SHP77 (cell line): ENCODE results near the gene IFNA16.
"Not testable (repeated sequence)": the region's sequence is repeated elsewhere in the genome, so short reads cannot be mapped to it uniquely, and the experiment has no call there.

Source experiments
- DNase-seq, 2 experiments: peaks; one replicate each; lab custom pipeline; 2025; lab: John Stamatoyannopoulos, UW

The IFNA16 gene

DNA sequence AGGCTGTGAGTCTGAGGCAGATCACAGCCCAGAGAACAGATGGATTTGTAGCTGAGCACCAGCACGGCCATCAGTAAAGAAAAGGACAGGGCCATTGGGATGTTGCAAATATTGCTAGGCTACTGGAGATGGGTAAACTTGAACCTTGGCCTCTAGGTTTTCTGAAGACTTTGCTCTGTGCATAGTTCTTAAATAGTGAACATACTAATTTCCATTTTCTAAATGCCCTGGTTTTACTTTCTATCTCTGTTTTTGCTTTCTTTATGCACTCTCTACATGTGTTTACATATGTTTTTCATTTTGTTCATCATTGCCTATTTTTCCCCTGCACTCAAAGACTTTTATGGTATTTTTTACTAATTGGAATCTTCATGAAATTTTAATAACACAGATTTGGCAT lies at the start of gene IFNA16:
IFNA16 (minus strand) TSS at position 101 of the 400 bp plus-strand sequence; CDS start at position 95, 6 bp downstream.
- not testable (repeated sequence) for DNase-seq

DNA sequence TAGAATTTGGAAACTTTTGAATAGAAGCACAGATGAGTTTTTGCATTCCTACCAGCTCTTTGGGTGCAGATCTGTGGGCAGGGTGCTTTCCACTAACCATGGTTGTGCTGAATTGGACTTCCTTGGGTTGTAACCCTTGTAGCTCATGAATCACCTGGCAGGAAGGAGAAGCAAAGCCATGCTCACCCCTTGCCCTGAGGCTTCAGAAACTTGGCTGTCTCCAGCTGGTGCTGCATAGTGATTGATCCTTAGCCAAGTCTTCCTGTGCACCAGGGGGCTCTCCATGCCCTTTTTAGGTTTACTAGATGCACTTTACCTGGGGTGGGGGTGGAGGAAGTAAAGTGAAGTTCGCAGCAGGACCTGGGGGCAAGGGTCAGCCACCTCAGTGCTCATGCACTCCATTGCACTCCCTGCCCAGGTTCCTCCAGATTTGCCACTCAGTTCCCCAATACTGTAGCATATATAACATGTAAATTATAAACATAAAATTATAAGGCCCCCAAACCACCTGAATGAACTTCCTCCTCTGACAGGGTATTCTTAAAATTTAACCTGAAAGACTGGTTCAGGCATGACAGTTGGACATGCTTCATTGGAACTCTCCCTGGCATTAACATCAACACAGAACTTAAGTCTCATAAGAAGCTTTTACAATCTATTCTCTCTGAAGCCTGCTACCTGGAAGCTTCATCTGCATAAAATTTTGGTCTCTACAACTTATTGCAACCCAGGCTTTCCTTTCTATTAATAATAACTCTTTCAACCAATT lies 48.5 kb upstream of the IFNA16 start:
- DNase-seq = no peak

DNA sequence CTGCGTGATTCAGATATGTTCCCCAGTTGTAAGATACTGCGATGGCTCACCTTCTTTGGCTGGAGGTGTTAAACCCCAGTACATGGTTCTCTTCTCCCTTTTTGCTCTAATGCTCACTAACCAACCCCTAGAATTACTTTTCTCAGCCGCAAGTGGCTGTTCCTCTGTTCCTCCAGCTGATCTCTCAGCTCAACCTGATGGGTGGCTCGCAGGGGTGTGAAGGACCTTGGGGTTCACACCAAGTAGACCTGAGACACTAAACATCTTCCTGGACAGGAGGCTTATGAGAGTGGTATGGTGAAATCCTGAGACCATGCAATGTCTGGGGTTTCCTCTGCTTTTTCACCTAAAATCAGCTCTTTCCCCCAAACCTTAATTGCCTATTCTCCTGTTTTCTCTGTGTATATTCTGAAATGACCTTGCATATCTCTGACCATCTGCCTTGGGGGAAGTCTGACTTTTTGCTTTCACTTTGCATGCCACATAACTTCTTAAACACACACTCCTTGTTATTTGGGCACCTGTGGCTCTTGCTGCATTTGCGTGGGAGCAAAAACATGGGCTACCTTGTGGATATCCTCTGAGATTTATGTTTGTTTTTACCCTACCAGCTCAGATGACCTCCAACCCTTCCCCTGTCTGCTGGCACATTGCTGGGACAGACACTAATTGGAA lies 38.6 kb upstream of the IFNA16 start:
- no peak for DNase-seq

DNA sequence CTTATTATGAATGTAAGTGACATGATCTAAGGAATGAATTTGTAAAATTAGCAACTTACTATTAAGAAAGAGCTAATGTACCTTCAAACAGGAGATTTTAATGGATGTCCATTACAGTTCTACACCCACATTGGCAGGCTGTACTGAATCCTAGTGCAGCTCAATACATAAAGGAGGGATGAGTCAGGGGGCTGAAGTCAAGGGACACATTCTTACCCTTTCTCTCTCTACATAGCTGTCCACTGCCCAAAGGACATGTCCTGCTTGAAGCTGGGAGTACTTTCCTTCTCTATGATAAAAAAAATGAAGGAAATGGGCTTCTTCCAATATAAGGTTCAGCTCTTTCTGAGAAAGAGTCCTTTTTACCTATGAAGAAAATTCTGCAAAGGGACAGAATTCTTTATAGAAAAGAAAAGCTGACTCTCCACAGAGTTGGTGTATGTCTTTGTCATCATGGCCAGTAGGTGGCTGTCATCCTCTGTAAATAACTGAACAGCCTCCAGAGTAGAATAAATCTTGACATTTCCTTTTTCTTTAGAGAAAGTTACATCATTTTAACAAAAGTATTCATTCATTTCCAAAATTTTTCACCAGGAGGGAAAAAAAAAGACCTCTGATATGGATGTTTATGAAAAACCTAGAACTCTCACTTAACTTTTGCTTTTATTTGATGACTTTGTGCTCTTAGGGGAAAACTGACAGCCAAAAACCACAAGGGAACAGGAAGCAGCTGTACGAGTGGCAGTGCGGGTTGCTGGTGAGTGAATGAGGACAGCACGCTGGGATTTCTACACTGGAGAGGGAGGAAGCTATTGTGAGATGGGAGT lies 35.8 kb upstream of the IFNA16 start:
- DNase-seq = peak in 1 of 2 experiments; percentile 22

DNA sequence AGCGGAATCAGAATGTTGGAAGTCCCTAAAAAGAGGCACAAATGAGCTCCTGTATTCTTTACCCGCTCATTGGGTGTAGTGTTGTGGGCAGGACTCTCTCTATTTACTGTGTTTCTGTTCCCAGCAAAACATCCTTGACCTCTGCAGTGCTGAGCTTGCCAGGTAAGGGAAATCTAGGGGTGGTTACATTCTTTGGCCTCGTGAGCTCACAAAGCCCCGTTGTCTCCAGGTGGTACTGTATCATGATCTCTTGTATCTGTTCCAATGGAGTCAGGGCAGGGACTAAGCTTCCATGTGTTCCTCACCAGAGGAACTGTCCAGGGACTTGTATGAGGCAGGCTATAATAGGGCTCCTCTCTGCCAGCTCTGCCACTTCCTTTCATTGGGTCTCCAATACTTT lies 34.5 kb upstream of the IFNA16 start:
- no peak for DNase-seq

DNA sequence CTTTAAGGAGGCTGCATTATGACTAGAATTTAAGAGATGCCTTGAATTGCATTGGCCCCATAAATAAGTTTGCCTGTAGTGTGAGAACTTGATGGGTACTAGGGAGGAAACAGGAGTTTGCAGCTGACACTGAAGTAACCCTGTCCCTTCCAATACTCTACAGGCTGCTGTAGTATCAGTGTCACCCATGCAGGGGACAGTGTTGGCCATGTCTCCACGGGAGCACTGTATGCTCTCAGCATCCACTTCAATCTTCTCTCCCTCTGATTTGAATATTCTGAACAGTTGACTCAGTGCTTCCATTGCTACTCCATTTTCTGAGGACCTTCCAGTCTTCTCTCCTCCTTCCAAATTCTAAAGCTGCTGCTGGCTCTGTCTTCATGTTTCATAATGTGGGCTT lies 34.1 kb upstream of the IFNA16 start:
- DNase-seq = no peak

DNA sequence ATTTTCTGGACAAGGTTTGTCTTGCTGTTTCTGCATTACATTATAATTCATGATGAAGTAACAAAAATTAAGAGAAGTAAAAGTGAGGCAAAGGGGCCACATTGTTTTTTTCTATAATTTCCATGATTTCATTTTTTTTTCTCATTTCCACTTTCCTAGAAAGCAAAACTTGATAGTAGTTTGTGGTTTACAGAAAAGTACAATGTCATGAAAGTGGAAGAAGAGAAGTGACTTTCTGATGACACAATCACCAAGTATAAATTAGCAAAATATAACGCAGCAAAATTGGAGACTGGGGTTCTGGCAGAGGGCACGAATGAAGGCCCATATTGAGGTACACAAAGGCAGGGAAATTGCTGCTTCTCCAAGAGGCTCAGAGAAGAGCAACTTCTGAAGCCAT lies 27.7 kb upstream of the IFNA16 start:
- no peak for DNase-seq

DNA sequence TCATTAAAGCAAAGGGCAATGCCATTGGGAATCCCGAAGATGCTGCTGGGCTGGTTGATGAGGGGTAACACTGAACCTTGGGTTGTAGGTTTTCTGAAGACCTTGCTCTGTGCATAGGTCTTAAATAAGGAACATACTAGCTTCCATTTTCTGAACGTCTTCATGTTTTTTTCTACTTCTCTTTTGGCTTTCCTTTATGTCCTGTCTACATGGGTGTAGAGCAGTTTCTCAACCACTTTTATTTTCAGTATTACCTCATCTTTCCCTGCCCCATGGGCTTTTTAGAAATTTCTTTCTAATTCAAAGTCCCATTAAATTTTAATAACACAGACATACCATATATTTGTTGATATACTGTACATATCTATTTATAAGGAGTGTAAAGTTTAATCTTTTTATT lies 22.8 kb upstream of the IFNA16 start, which contains the start of gene IFNA14:
IFNA14 (minus strand) TSS at position 95 of the 400 bp plus-strand sequence; CDS start at position 25, 70 bp downstream.
- DNase-seq = no peak

DNA sequence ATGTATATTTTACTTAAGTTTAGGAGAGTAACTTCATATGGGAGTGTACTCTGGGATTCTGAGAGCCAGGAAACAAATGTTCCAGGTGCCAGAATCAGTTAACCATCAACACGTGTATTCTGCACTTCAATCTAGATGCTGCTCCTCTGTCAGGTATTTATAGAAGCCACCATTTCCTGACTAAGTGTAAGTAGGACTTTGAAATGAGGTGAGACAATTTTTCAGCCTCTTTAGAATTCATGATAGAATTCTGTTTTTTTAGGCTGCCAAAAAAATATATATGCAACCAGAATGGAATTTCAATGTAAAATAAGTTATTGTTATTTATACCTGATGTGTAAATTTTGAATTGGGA lies 19.2 kb upstream of the IFNA16 start:
- not testable (repeated sequence) for DNase-seq

DNA sequence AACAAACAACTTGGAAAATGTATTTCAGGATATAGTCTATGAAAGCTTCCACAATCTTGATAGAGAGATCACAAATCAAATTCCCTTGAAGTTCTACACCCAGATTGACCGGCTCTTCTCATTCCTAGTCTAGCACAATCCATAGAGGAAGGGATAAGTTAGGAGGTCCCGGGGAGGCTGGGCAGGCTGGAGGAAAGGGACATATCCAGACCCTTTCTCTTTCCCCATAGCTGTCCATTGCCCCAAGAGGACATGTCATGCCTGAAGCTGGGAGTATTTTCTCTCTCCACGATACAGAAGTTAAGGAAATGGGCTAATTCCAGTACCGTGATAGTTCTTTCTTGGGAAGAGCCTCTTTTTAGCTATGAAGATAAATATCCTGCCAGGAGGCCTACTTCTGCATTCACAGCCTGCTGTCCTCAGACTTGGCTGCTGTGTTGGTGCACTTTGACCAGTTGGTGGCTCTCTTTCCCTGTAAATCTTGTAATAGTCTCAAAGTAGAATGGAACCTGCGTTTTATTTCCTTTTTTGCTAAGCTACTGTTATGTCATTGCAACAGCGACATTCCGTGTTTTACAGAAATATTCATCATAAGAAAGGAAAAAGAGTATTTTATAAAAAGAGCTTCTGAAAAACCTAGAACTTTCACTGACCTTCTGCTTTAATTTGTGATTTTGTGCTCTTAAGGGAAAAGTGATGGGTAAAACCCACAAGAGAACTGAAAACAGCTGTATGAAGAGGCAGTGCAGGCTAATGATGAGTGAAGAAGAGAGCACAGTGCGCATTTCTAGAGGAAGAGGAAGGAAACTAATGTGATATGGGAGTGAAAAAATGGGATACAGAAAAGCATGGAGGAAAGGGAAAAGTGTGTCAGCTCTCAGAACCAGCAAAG lies 18.6 kb upstream of the IFNA16 start:
- DNase-seq = peak in 1 of 2 experiments; percentile 1

DNA sequence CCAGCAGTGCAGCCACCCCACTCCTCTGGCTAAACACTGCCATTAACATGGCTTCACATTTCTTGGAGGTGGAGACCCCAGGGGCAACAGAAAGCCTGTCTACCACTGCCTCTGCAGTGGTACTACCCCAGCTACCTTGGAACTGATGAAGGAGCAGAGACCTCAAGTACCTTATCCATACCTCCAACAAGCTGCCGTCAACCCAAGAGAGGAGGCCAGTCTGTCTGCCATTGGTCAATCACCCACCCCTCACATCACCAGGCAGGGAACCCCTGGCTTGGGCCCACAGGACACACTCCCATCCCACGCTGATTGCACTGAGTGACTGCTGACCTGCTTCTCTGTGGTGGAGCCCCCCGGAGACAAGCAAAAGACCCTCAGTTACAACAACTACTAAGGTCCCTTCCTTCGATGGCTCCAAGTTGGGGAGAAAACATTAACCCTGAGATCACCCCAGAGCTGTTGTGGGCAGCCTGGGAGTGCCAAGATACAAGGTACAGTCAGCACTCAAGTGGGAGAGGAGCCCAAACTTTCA lies 17.1 kb upstream of the IFNA16 start:
- no peak for DNase-seq

DNA sequence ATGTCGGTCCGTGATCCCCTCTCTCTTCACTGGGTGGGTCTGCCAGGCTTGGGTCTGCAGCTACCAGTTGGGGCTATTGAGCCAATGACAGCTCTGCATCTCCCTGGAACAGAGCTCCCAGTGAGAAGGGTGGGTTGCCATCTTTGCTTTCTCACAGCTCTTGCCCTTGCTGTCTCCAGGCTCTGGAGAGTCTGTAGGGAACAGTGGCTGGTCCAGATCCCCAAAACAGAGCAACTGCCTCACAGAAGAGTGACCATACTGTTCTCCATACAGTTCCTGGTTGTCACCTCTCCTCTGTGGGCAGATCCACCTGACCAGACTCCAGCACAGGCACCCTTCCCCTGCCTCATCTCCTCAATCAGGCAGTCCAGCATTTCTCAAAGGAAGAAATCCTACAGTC lies 16.1 kb upstream of the IFNA16 start:
- DNase-seq = no peak

DNA sequence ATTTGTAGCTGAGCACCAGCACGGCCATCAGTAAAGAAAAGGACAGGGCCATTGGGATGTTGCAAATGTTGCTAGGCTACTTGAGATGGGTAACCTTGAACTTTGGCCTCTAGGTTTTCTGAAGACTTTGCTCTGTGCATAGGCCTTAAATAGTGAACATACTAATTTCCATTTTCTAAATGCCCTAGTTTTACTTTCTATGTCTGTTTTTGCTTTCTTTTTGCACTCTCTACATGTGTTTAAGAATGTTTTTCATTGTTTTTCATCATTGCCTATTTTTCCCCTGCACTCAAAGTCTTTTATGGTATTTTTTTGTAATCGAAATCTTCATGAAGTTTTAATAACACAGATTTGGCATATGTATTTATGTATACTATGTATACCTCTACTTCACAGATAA lies 11.0 kb upstream of the IFNA16 start, which contains the start of gene IFNA17:
IFNA17 (minus strand) TSS at position 101 of the 400 bp plus-strand sequence; CDS start at position 52, 49 bp downstream.
- DNase-seq = no peak

DNA sequence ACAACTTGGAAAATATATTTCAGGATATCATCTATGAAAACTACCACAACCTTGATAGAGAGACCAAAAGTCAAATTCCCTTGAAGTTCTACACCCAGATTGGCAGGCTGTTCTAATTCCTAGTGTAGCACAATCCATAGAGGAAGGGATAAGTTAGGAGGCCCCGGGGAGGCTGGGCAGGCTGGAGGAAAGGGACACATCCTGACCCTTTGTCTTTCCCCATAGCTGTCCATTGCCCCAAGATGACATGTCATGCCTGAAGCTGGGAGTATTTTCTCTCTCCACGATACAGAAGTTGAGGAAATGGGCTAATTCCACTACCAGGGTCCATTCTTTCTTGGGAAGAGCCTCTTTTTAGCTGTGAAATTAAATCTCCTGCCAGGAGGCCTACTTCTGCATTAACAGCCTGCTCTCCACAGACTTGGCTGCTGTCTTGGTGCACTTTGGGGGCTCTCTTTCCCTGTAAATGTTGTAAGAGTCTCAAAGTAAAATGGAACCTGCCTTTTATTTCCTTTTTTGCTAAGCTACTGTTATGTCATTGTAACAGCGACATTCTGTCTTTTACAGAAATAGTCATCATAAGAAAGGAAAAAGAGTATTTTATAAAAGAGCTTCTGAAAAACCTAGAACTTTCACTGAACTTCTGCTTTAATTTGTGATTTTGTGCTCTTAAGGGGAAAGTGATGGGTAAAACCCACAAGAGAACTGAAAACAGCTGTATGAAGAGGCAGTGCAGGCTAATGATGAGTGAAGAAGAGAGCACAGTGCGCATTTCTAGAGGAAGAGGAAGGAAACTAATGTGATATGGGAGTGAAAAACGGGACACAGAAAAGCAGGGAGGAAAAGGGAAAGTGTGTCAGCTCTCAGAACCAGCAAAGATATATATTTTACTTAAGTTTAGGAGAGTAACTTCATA lies 3.4 kb downstream of the IFNA16 start:
- not testable (repeated sequence) for DNase-seq

DNA sequence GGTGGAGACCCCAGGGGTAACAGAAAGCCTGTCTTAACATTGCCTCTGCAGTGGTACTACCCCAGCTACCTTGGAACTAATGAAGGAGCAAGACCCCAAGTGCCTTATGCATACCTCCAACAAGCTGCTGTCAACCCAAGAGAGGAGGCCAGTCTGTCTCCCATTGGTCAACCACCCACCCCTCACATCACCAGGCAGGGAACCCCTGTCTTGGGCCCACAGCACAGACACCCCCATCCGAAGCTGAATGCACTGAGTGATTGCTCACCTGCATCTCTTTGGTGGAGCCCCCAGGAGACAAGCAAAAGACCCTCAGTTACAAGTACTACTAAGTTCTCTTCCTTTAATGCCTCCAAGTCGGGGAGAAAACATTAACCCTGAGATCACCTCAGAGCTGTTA lies 5.0 kb downstream of the IFNA16 start:
- DNase-seq = not testable (repeated sequence)

DNA sequence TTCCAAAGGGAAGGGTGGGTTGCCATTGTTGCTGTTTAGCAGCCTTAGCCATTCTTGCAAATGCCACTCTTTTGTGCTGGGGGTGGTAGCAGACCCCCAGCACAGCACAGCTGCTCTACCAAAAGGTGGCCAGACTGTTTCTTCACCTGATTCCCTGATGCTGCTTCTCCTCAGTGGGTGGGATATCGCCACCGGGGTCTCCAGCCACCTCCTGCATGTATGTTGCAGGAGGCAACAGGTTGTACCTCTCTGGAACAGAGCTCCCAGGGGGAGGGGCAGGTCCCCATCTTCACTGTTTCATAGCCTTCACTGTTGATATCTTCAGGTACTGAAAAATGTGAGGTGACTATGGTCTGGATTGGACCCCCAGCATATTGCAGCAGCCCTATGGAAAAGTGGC lies 6.3 kb downstream of the IFNA16 start:
- DNase-seq = not testable (repeated sequence)

DNA sequence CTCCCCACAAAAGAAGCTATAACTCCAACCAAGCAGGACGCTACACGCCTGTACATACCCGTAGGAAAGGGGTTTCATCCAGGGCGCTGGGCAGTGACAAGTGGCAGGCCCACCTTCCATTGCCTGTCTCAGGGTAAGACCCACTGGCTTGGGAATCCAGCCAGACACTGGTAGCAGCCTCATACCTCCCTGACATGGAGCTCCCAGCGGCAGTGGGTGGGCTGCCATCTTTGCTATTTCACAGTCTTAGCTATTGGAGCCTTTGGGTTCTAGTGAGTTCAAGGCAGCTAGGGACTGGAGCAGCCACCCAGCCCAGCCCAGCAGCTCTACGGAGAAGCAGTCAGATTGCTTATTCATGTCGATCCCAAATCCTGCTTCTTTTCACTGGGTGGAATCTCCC lies 6.8 kb downstream of the IFNA16 start:
- DNase-seq = no peak

DNA sequence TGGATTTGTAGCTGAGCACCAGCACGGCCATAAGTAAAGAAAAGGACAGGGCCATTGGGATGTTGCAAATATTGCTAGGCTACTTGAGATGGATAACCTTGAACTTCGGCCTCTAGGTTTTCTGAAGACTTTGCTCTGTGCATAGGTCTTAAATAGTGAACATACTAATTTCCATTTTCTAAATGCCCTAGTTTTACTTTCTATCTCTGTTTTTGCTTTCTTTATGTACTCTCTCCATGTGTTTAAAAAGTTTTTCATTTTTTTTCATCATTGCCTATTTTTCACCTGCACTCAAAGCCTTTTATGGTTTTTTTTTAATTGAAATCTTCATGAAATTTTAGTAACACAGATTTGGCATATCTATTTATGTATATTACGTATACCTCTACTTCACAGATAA lies 10.1 kb downstream of the IFNA16 start, which contains the start of gene IFNA10:
IFNA10 (minus strand) TSS at position 101 of the 400 bp plus-strand sequence; CDS start at position 55, 46 bp downstream.
- DNase-seq = not testable (repeated sequence)

DNA sequence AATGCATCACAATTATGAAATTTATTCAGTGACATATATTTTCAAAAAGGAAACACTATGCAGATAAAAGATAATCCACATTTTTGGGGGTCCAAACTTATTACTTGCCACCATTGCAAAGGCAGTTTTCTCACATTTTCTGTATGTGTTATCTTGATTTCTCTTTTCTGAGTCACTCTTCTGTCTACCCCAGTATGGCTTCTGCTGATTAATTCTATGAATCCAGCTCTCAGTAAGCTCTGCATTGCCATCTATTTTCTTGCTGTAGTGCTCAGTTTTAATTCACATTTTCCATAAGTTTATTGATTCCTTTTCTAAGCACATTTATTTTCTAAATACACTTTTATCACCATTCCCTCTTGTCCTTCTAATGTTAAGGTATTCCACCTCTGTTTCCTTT lies 11.9 kb downstream of the IFNA16 start:
- no peak for DNase-seq

DNA sequence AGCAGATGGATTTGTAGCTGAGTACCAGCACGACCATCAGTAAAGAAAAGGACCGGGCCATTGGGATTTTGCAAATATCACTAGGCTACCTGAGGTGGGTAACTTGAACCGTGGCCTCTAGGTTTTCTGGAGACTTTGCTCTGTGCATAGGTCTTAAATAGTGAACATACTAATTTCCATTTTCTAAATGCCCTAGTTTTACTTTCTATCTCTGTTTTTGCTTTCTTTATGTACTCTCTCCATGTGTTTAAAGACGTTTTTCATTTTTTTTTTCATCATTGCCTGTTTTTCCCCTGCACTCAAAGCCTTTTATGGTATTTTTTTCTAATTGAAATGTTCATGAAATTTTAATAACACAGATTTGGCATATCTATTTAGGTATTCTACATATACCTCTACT lies 15.0 kb downstream of the IFNA16 start, which contains the start of gene IFNA7:
IFNA7 (minus strand) TSS at position 101 of the 400 bp plus-strand sequence; CDS start at position 61, 40 bp downstream.
- not testable (repeated sequence) for DNase-seq
